EL (cell line): Measurements from ENCODE around the gene LMX1A.

Source experiments
- DNase-seq: peaks from one replicate; pipeline ENCODE4 v3.0.0-alpha.2; 2016

LMX1A gene

GRCh38 chr1:165355977-165356811 lies at the start of gene LMX1A:
TSS of gene LMX1A (minus strand) at chr1:165356715. CDS start at chr1:165355559, 1,156 bp downstream.
- no peak for DNase-seq

GRCh38 chr1:165403835-165404482 lies 47.4 kb upstream of the LMX1A start:
- DNase-seq, result peak; percentile 3

GRCh38 chr1:165402517-165403111 lies 46.1 kb upstream of the LMX1A start:
- DNase-seq, result no peak

GRCh38 chr1:165397944-165398343 lies 41.4 kb upstream of the LMX1A start:
- DNase-seq, result peak; percentile 40

GRCh38 chr1:165395901-165396300 lies 39.4 kb upstream of the LMX1A start:
- no peak for DNase-seq

GRCh38 chr1:165395478-165395877 lies 39.0 kb upstream of the LMX1A start:
- no peak for DNase-seq

GRCh38 chr1:165392634-165393571 lies 36.4 kb upstream of the LMX1A start:
- peak; percentile 86 for DNase-seq

- DNase-seq, result no peak
Observed at GRCh38 chr1:165389609-165390008, 33.1 kb upstream of the LMX1A start.

GRCh38 chr1:165387961-165388360 lies 31.4 kb upstream of the LMX1A start:
- no peak for DNase-seq

- no peak for DNase-seq
Observed at GRCh38 chr1:165387505-165387904, 31.0 kb upstream of the LMX1A start.

- no peak for DNase-seq
Observed at GRCh38 chr1:165383599-165384405, 27.3 kb upstream of the LMX1A start.

- peak; percentile 37 for DNase-seq
Observed at GRCh38 chr1:165383067-165383466, 26.6 kb upstream of the LMX1A start.

- no peak for DNase-seq
Observed at GRCh38 chr1:165381745-165382505, 25.4 kb upstream of the LMX1A start.

GRCh38 chr1:165376811-165377311 lies 20.3 kb upstream of the LMX1A start:
- no peak for DNase-seq

GRCh38 chr1:165376041-165376810 lies 19.7 kb upstream of the LMX1A start:
- peak; percentile 68 for DNase-seq

GRCh38 chr1:165375623-165376022 lies 19.1 kb upstream of the LMX1A start:
- DNase-seq, result no peak

- DNase-seq, result no peak
Observed at GRCh38 chr1:165371588-165372225, 15.2 kb upstream of the LMX1A start.

GRCh38 chr1:165369255-165369848 lies 12.8 kb upstream of the LMX1A start:
- DNase-seq, result peak; percentile 41

- DNase-seq, result peak; percentile 58
Observed at GRCh38 chr1:165367375-165367993, 11.0 kb upstream of the LMX1A start.
